ACHN (cell line): ENCODE measurements around the gene CASKIN1.

Experiments used
- DNase-seq: peaks from one replicate; pipeline ENCODE4 v3.0.0-alpha.2; 2015
- in situ Hi-C: cut with HindIII; loops from 2 replicates; pipeline ENCODE4 v1.10.0; 2017; ENCODE audit warnings: low sequenced_read_pairs, low pct_ligation_motif_present, low pct_unique_long_range_greater_than_20kb

The CASKIN1 gene

DNA sequence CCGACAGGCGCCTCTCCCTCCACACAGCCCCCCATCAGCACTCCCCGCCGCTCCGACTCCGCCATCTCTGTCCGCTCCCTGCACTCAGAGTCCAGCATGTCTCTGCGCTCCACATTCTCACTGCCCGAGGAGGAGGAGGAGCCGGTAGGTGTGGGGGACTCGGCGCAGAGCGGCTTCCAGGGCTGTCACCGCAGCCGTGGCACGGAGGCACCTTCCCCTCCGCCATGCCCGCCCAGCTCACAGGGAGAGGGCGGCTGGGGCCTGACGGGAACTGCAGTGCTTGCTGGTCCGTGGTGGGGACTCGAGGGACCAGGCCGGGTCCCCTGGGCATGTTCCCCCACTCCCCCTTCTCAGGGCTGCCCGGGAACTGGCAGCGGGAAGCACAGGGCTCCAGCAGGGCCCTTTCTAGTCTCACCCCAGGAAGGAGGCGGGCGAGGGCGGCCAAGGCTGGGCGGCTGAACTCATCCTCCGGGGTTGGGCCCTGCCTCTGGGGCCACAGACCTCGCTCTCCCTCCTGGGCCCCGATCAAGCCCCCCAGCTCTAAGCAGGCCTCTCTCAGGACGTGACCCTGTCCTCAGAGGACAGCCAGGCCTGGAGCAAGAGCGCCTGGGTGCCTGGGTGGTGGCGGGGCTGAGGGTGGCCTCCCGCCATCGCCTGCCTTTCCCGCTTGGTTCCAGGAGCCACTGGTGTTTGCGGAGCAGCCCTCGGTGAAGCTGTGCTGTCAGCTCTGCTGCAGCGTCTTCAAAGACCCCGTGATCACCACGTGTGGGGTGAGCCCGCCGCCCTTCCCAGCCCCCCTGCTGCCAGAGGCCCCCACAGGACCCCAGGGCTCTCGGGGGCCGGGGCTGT is 25.6 kb downstream of the CASKIN1 start:
- in situ Hi-C loops: loop anchor here (25.0 kb wide), 1 partner anchor 291 kb away; the partner anchor contains the start of genes NTN3 and TEDC2
- DNase-seq: no peak

DNA sequence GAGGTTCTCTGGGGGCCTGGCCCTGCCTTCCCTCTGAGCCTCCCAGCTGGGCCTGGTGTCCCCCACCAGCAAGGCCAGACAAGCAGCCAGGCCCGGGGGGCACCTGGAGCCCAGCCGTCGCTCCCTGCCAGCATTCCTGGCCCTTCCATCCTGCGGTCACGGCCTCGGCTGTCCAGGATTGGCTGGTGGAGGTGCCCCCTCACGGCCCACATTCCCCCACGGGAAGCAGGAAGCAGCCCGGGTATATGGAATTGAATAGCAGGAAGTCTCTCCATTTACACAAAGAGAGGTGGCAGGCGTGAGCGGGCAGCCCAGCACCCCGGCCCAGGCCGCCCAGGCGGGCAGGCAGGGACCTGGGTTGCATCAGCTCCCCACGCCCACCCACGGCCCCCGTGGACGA is 26.3 kb downstream of the CASKIN1 start:
- in situ Hi-C loops: loop anchor here (25.0 kb wide), 1 partner anchor 292 kb away; the partner anchor contains the start of genes NTN3 and TEDC2
- DNase-seq: no peak

DNA sequence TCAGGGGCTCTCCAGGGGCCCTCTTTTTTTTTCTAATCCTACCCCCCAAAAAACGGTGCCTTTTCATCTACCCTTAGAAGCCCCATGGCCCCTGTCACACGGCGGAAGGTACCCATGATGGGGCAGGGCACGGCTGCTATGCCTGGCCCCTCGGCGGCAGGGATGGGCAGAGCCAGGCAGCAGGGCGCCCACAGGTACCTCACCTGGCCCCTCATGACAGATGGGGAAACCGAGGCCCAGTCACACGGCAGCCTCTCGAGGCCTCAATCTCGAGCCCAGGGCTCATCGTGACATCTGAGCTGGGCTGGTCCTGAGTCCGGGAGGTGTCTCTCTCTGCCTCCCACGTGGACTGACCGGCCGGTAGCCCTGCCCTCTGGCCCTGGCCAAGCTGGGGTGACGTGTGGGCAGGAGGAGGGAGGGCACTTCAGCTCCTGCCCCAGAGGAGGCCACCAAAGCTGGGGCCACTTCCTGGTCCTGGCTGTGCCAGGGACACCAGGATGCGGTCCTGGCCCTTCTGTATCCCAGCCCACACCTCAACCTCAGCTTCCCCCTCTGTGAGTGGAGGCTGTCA is 29.3 kb downstream of the CASKIN1 start:
- in situ Hi-C loops: loop anchor here (10.0 to 25.0 kb wide), 2 partner anchors 132 to 295 kb away; partner anchors contain the start of genes NTN3 and TEDC2
- DNase-seq: no peak

DNA sequence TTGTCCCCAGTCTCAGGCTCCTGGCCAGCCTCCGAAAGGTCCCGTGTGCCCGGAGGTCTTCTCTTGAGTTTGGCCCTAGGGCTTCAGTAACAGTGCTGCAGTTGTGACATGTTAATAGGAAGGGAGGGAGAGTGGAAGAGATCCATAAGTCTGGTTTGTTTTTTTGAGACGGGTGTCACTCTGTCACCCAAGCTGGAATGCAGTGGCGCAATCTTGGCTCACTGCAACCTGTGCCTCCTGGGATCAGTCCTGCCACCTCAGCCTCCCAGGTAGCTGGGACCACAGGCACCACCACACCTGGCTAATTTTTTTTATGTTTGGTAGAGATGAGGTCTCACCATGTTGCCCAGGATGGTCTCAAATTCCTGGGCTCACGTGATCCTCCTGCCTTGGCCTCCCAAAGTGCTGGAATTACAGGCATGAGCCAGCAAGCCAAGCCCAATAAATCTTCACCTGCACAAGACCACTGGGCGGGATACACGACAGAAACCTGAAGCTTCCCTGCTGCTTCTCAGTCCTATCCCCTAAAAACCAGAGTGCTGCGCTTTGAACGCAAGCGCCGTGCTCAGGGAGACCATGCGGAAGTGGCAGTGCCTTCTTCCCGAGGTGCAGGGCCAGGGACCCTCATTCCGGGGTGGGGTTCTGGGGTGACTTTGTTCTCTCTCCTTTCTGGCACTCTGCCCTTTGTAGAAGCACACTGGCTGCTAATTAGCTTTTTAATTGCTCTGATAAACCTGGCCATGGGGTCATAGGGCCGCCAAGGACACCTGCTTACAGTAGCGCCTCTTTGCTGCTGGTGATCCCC is 29.9 kb downstream of the CASKIN1 start:
- DNase-seq: no peak
- in situ Hi-C loops: loop anchor here (10.0 to 25.0 kb wide), 2 partner anchors 132 to 296 kb away; partner anchors contain the start of genes NTN3 and TEDC2

DNA sequence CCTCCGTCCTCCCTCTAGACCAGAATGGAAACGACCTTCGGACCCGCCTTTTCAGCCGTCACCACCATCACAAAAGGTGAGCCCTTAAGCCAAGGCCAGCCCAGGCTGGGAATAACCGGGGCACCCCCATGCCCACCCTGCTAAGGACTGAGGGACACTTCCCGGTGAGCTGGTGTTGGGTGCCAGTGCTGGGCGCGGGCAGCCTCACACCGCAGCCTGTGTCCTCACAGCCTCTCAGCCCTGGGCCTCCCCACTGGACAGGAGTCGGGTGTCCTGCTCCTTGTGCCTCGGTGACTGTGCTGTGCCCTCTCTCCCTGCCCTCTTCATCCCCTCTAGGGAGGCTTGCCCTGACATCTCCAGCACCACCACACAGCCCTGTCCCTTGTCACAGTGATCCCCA is 30.5 kb downstream of the CASKIN1 start:
- in situ Hi-C loops: loop anchor here (10.0 to 25.0 kb wide), 2 partner anchors 131 to 296 kb away; partner anchors contain the start of genes NTN3 and TEDC2

DNA sequence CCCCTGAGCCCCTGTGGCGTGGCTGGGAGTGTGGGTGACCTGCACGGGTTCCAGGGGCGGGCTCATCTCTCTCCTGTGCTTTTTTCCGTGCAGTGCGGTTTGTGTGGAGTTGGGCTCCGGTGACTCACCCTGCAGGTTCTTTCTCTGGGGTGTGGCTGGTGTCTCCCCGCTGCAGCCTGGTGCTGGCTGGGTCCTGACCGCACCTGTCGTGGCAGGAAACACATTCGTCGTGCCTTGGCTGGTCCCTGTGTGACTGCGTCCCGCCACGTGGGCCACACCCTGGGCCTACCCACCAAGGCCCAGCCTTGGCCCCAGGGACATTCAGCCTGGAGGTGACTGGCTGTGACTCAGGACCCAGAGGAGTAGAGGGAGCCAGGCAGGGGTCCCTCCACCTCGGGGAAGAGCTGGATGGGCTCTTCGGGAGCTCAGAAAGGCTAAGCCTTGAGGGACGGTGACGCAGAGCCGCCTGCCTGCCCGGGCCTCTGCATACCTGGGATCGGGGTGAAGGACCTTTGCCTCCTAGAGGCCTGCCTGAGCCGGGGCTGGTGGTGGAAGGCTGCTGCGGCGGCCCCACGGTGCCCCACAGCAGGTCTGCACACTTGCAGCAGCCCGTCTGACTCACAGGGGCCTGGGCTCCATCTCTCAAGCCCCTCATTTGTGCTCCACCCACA is 33.1 kb downstream of the CASKIN1 start:
- in situ Hi-C loops: loop anchor here (10.0 to 25.0 kb wide), 2 partner anchors 129 to 299 kb away; partner anchors contain the start of genes NTN3 and TEDC2
- no peak for DNase-seq

More for the DNA sequence above, 30.5 kb downstream of the CASKIN1 start:
- DNase-seq: no peak

DNA sequence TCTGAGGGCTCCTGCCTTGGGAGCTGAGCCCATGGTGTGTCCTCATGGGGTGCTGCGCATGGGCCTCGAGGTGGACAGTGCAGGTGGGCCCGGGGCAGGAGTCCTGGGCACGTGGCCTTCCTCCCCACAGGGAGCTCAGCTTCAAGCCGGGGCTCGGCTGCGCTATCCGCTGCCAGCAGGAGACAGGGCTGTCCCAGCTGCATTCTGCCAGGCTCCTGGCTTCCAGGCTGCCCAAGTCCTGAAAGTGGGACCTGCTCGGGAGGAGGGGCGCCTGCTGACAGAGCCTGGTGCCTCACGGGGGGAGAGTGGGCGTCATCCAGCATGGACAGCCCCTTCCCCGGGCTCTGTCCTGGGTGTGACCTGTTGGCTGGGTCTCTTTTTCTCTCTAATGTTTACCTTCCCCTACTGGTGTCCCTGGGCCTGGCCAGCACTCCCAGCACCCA is 33.7 kb downstream of the CASKIN1 start:
- in situ Hi-C loops: loop anchor here (10.0 to 25.0 kb wide), 2 partner anchors 128 to 300 kb away; partner anchors contain the start of genes NTN3 and TEDC2
- no peak for DNase-seq

DNA sequence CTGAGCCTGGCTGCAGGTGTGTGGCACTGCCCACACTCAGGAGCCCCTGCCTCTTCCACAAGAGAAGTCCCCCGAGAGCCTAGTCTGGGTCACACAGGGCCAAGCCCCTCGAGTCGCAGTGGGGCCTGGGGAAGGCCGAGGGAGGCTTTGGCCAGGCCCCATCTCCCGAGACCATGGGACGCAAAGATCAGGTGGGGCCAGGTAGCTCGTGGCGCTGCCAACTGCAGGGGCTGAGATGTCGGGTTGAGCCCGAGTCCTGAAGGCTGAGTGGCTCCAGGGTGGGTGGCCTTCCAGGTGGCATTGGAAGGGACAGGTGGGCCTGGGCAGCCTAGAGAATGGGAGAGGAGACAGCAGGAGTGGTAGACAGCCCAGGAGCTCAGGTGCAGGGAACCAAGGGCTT is 34.5 kb downstream of the CASKIN1 start:
- in situ Hi-C loops: loop anchor here (10.0 to 25.0 kb wide), 2 partner anchors 127 to 300 kb away; partner anchors contain the start of genes NTN3 and TEDC2

DNA sequence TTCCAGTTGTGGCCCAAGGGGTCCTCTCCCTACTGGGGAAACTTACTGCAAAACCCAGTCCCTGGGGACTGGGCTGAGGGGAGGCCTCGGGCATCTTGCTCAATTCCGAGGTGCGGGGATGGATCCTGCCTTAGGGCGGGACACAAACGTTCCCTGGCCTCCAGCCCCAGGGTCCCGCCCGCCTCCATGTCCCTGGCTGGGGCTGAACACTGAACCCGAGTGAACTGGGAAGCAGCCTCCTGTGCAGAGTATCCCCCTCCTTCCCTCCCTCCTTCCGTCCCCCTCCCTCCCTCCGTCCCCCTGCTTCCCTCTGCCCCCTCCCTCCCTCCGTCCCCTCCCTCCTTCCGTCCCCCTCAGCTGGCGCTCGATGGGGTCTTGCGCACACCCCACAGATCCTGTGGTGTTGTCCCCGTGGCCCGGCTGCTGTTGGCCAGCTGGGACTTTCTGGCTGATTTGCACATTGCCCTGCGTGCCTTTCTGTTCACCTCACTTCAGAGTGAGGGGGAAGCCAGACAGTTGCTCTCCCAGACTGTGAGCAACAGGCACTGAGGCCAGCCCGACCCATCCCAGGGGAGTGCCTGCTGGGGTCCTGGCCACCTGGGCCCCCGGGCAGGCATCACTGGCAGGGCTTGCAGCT is 35.4 kb downstream of the CASKIN1 start:
- in situ Hi-C loops: loop anchor here (10.0 to 25.0 kb wide), 2 partner anchors 126 to 301 kb away; partner anchors contain the start of genes NTN3 and TEDC2

More for the DNA sequence above, 34.5 kb downstream of the CASKIN1 start:
- DNase-seq: no peak

DNA sequence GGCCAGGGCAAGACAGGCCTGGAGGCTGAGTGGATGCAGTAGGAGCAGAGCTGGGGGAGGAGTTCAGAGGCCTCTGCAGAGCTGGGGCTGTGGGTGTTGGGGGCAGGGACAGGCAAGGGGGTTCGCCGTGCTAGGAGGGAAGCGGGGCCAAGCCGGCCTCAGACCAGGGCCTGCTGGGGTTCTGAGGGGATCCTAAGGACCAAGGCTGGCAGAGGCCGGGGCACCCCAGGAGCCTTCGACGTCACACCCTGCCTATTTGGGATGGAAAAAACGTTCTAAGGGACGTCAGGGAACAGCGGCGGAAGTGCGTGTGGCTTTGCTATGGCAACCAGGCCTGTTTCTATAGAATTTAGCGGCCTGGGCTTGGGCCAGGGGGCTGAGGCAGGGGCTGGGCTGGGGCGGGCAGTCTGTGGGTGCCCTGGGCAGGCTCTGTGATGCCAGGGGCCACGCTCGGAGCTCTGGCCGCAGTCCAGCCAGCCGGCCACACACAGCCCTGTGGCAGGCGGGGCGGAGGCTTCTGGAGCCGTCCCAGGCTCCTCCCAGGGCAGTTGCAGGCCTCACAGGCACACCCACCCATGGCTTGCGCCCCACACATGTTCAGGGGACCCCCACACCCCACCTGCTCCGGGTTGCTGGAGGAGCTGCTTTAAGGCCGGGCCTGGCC is 37.1 kb downstream of the CASKIN1 start:
- in situ Hi-C loops: loop anchor here (25.0 kb wide), 1 partner anchor 303 kb away; the partner anchor contains the start of genes NTN3 and TEDC2

More for the DNA sequence above, 35.4 kb downstream of the CASKIN1 start:
- no peak for DNase-seq

DNA sequence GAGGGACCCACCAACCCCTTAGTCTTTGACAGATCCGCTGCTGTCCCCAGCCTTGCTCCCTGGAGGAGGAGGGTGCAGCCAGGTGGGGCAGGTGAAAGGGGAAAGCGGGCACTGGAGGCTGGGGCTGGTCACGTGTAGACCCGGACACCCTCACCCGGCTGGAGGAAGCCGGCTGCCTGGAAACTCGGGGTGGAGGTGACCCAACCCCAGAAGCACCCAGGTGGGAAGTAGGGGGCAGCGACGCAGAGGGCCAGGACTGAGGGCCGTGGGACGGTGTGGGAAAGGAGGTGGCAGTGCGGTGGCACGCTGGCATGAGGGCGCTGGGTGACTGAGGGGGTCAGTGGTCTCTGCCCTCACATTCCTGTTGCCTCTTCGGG is 38.2 kb downstream of the CASKIN1 start:
- in situ Hi-C loops: loop anchor here (25.0 kb wide), 1 partner anchor 304 kb away; the partner anchor contains the start of genes NTN3 and TEDC2
- DNase-seq: no peak

More for the DNA sequence above, 37.1 kb downstream of the CASKIN1 start:
- DNase-seq: no peak

DNA sequence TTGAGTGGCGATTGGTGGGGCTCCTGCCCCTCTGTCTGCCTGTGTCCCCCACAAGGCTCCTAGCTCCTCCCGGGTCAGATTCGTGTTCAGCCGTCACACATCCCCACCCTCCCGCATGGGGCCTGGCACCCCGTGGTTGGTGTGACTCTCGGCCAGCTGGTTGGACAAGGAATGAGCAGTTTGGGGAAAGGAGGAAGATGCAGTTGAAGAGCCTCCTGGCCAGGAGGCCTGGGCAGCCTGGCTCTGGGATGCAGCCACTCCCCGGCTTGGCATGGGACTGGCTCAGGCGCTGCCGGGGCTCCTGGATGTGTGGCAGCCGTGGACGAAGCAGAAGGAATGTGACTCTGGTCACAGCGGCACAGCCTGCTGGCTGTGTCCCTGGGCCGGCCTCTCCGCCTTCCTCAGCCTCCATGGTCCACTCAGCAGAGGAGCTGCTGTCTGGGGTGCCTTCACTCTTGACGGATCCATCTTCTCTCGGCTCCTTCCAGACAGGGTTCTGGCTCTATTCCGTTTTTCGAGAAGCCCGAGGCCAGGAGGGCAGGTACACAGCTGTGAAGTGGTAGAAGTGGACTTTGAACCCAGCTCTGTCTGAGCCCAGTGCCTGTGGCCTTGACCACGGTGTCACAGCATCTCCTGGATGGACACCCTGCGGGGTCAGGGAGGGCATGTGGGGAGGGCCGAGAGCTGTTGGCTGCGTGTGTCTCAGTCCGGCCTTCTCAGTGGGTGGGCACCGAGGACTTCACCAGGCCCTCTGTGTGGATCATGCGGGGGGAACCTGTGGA is 38.7 kb downstream of the CASKIN1 start:
- in situ Hi-C loops: loop anchor here (25.0 kb wide), 1 partner anchor 305 kb away; the partner anchor contains the start of genes NTN3 and TEDC2
- DNase-seq: no peak

DNA sequence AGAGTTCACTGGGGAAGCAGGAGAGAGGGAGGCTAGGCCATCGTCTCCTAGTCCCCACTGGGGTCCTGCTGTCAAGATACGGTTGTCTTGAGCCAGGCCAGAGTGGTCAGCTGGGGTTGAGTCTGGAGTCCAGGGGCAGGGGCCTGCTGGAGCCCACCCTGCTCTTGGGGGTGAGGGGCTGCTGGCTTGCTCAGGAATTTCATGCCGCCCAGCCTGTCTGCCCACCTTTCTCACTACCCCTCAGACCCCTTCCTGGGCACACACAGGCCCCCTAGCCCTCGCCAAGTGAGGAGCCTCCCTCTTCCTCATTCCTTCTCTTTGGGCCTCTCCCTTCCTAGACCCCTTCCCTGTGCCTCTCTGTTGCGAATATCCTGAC is 39.6 kb downstream of the CASKIN1 start:
- in situ Hi-C loops: loop anchor here (25.0 kb wide), 1 partner anchor 305 kb away; the partner anchor contains the start of genes NTN3 and TEDC2
- no peak for DNase-seq

DNA sequence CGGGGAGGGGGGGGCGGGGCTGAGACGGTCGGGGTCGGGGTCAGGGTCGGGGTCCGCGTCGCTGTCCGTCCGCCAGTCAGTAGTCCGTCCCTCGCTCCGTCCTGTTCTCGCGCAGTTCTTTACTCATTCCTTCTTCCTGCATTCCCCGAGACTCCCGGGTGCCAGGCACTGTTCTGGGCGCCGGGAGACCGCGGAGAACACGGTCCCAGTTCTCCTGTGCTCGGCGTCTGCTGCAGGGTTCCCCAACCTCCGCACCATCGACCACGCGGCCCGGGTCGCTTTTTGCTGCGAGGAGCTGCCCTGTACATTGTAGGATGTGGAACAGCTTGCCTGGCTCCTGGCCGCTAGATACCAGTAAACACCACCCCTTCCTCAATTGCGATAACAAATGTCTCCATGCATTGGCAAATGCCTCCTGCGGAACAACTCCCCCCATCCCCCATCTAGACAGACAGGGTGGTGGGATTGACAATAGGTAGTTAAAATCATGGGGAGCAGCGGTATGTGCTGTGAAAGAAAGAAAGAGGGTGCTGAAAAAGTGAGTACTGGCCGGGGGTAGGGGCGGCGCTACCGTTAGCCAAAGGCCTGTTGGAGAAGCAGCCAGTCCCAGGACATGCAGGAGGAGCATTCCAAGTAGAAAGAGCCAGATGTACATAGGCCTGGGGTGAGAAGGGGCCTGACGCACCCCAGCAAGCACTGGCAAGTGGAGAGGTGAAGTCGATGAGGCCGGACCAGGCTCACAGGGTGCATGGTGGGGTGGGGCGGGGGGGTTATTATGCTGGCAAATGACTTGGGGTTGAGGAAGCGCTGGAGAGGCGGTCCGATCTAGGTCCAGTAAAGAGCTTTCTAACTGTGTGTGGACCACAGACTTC is 40.2 kb downstream of the CASKIN1 start:
- in situ Hi-C loops: loop anchor here (25.0 kb wide), 1 partner anchor 306 kb away; the partner anchor contains the start of genes NTN3 and TEDC2
- DNase-seq: peak; percentile 45
